Inflammatory macrophage treated with lipopolysaccharide for 1 hour (primary cell): ENCODE measurements around the gene ROBO1.

Experiments used
- DNase-seq, 2 donors: peaks; one replicate each; pipeline ENCODE4 v3.0.0-alpha.2; 2020 to 2022

Gene ROBO1

DNA sequence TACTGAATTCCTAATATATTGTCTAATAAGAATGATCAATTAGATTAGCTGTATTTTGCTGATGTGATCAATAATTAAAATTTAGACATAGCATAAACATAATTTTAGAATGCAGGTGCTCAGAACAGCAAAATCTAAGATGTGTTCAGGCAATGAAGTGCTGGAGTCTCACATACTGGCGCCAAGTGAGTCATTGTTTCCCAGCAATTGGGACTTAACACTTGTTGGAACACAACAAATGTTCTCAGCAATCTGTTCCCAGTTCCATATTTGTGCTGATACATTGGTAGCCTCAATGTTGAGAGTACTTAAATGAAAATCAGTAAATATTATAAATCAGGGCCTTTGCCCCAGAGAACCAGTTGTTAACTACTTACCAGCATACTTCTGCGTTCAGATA, 619.0 kb downstream of the ROBO1 start:
- DNase-seq: no peak

DNA sequence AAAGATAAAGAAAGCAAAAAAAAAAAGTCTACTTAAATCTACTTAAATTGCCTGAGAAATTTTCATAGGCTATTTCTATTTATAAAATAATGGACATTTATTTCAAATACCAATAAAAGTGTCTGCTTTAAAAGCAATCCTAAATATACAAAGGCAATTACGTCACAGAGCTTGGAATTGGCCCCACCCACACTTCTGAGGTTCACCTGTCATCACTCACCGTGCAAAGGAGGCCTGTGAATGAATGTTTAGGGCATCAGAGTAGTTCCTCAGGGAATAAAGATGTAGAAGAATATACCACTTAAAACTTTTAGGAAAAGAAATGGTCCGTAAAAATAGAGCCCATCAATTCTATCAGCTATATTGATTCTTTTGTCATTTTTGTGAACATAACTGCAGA, 621.8 kb downstream of the ROBO1 start:
- DNase-seq: no peak

DNA sequence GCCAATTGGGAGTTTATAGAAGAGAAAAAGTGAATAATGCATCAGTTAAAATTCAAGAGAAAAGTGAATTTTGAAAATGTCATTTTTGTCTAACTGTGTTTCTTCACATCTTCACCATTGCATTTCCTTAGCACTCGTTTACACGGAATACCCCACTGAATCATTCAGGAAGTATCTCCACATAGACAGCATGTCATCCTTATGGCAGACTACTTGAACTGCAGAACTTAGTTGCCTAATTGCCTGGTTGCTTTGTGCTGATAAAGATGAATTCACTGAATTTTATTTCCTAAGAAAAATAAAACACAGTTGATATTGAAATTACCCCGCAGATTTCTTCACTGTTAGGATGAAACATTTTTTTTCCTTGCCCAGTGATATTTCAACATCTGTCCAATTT, 627.1 kb downstream of the ROBO1 start:
- no peak for DNase-seq

DNA sequence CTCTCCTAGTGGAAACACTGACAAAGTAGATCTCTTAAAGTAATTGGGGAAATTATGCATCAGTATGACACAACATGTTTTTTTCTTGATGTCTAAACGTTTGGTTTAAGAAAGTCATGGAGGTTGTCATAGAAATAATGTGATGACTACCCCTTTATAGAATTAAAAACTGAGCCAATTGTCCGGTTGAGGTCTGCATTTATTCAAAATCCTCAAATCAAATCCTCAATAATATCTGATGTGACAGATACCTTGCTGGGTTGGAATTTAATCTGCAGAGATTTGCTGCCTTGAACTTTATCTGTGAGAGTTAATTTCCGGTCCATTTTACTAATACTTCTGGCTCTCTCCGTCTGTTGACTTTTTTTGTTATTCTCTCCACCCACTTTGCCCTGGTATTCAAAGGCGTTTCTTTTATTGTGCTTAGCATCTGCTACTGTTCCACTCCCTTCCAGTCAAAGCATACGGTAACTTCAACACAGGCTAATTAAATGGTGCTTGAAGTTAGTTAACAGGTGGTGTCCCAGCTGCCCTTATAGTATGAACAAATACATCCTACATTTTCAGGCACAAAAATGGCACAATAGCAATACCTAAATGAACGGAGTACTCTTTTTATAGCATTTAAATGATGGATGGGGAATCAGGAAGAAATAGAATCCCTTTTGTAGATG, 628.3 kb downstream of the ROBO1 start:
- no peak for DNase-seq

DNA sequence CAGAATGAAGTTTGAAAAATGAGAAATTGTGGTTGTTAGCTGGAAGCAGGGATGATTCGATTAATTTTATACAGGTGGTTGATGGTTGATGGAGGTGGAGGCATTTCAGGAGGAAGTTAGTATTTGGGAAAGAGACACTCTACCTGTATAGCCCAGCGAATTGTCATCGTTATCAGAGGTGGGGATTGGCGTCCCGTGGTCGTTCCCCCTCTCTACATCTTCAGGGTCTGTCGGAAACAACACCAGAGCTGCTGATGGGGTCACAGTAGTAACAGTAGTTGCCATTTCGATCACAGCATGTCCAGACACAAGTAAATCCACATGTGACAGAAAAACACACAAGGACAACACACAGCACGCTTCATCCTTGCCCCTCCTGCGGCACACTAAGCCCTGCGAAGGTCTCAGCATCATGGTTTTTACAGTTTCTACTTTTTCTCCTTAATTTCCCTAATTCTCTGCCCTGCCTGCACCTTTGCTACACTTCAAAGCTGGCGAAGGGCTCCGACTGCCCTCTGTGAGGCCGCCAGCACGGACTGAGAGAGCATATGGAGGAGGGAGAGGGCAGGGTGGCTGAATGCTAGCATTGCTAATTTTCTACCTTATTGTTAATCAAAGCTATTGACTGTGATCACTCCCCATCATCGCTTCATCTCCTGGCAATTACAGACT, 642.3 kb downstream of the ROBO1 start:
- no peak for DNase-seq

DNA sequence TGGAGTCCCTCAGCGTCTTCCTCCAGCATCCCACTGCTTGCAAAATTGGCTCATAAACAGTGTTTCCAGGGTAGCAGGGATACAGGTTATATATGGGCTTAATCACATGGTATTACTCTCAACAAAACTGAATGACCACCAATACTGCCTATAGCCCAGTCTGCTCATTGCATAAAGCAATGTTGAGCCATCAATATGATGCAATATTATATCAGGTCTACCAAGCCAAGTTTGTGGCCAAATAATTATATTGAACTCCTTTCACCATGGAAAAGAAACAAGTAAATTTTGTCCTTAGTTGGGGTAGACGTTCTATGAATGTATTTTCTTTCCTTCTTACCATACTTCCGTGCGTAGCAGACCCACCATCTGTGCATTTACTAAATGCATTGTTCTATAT, 652.3 kb downstream of the ROBO1 start:
- no peak for DNase-seq

DNA sequence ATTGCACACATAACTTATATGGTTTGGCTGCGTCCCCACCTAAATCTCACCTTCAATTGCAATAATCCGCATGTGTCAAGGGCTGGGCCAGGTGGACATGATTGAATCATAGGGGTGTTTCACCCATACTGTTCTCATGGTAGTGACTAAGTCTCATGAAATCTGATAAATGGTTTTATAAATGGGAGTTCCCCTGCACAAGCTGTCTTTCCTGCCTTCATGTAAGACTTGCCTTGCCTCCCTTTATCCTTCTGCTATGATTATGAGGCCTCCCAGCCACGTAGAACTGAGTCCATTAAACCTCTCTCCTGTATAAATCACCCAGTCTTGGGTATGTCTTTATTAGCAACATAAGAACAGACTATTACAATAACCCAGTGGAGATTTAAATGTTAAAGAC, 653.9 kb downstream of the ROBO1 start:
- no peak for DNase-seq

DNA sequence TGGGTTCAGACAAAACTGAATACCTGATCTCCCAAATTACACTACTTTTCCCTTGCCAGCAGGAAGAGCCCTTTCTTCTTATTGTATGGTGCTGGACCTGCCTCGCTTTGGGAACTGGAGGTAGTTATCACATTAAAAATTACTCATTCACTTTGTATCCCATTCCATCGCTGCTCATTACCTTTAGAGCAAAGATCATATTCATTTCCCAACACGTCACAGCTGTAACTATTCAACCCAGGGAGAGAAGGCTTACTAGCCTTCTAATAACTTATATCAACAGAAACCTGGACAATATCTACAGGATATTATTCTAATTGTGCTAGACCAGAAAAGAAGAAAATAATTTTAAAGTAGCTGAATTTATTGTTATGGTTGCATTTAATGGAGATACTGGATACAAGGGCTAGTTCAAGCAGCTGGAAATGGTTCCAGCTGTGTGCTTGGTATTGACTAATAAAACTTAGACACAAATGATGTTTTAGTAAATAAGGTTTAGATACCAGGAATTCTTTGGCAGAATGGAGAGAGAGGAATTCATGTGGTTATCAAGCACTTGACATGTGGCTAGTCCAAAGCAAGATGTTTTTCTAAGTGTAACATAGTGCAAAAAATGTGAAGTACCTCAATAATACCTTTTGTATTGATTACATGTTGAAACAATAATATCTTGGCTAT, 656.3 kb downstream of the ROBO1 start:
- DNase-seq: no peak

DNA sequence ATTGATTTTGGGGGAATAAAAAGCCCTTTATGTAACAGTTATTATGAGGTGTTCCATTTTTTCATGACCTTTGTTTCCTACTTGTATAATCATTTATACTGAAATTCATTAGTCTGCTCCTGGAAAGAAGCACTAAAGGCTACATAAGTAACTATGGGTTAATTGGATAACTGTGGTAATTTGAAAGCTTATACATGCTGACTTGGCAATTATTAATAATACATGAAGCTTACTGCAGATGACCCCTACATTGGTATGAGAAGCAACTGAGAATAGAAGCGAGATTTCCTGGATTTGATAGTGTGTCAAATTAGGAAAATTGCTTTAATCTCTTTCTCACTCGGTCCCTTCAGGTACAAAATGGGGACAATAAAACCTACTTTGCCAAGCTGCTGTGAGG, 658.0 kb downstream of the ROBO1 start:
- no peak for DNase-seq

DNA sequence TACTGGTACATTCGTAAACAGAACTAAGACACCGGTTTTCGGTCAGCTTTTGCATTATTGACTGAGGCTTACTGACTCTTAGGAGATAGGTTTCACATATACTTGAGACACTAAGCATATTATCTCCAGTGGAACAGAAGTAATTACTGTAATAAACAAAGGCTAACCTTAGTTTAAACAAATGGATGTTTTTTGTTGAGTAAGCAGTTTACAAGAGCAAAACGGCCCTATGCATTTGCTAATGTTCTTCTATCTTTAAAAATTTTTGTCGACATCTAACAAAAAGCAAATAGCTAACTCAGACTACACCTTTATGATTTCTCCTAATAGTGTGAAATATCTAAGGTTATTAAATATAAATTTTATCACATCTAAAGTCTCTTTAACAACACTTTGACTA, 664.5 kb downstream of the ROBO1 start:
- no peak for DNase-seq

DNA sequence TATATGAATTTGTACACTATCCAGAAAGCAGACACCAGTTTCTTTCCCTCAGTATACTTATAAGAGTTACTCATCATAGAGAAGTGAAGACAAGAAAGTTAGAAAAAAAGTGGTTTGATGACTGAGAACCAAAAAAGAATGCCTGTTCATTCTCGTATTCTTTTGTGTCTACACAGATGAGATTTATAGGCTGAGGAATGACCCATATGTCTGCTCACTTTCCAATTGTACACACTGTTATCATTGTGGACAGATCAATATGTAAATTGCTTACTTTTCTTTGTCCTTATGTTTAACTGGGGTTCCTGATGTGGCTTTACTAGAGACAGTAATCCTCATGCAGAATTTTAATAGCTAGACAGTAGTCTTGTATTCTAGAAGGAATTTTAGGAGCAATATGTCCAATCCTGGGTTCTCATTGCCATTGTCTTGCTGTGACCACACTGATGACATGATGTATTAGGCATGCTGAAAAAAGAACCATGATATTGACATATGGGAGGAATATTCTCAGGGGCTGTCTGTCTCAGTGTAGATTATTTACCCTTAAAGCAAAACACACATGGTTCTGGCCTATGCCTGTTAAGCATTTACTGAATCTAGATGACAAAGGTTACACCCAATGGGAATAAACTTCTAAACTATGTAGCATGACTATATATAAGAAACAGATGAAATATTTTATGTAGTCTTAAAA, 669.7 kb downstream of the ROBO1 start:
- DNase-seq: no peak

DNA sequence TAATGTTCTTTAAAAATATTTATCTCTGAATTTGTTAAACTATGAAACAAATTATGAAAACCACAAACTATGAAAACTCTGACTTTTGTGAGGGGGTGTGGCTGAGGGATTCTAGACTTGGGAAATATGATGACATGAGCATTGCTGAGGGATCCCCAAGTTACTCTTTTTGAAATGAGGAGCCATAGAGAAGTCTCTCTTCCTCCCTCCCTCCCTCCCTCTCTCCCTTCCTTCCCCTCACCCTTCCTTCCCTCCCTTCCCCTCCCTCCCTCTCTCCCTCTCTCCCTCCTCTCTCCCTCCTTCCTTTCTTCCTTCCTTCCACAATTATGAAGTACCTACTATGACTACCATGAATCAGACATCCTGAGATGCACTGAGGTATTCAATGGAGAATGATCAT, 673.1 kb downstream of the ROBO1 start:
- DNase-seq: no peak

DNA sequence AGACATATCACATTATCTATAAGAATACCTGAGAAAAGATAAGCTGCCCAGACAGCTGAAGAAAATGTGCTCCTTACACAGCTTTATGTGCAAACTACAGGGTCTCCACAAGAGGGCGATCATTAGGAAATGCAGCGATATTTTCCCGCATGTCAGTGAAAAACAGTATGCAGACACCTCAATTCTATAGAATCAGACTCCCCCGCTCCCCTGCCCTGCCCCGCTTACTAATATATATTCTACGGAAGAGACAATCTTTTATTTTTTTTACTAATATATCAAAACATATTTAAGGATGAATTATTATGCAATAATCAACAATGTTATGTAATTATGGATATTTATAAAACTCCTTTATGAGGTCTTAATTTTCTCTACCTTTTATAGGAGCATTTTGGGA, 681.3 kb downstream of the ROBO1 start:
- DNase-seq: peak; percentile 17 to 65

DNA sequence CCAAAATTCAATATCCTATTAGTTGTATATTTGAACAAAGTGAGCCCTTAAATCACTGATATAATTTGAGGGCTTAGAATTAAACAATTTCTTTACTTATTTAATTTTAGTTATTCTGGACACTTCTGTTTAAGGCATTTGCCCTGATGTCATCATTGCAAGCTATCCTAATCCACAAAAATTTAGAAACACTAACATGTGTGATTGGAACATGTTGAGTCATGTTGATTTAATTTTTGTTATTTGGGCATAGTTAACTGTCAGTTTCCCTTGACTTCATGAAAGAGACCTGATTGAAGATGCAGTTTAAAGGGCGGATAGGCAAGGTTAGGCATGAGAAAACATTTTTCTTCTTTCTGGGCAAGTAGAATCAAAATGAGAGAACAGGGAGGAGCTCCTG, 682.6 kb downstream of the ROBO1 start:
- DNase-seq: no peak

DNA sequence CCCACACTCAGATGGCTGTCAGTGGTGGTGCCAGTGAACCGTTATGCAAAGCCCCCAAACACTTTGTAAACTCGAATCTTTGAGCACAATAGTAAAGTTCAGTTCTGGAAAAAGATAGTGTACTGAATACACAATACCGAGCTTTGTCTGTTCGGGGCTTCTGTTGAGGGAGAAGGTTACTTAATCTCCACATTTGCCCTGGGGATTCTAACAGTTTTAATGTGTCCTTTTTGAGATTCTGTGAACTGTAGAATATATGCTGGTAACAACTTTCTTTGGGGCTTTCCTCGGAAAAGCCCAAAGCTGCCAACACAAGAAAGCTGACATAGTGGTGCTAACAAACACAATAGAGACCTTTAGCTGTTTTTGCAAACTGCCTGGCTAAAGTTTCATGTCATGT, 686.5 kb downstream of the ROBO1 start:
- no peak for DNase-seq

DNA sequence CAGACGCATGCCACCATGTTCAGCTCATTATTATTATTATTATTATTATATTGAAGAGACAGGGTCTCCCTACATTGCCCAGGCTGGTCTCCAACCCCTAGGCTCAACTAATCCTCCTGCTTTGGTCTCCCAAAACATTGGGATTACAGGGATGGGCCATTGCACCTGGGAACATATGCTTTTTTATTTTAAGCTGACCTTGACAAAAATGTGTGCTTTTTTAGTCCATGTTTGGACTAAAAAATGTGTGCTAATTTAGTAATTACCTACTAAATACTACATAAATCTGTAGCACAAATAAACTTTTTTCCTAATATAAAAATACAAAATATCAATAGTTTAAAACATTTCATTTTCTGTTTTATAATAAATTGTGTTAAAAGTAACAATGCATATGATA, 693.2 kb downstream of the ROBO1 start:
- DNase-seq: no peak

DNA sequence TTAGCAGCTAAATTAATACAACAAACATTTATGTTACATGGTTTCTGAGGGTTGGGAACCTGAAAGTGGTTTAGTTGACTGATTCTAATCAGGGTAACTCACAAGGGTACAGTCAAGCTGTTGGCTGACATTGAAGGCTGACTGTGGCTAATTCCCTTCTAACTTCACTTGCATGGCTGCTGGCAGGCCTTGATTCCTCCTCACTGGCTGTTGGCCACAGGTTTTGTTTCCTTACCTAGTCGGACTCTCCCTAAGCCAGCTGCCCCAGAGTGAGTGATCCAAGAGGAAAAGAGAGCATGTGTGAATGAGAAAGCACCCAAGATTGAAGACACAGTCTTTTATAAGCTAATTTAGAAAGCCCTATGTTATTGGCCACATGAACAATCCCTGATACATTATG, 700.1 kb downstream of the ROBO1 start:
- DNase-seq: no peak

DNA sequence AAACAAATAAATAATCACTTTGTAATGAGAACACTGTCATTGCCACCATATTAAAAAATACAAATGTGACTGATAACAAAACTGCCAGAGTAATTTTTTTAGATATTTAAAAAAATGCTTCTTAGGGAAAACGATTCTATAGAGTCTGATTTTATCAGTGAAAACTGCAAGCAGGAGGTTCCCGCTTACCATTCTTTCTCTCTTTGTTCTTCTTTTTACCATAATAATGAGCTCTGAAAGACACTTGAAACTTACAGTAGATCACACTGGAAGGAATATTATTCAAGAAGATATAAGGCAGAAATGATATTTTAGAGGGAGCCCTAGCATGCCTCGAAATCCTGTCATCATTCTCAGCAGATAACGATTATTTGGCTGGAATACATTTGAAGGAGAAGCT, 701.3 kb downstream of the ROBO1 start:
- DNase-seq: no peak

DNA sequence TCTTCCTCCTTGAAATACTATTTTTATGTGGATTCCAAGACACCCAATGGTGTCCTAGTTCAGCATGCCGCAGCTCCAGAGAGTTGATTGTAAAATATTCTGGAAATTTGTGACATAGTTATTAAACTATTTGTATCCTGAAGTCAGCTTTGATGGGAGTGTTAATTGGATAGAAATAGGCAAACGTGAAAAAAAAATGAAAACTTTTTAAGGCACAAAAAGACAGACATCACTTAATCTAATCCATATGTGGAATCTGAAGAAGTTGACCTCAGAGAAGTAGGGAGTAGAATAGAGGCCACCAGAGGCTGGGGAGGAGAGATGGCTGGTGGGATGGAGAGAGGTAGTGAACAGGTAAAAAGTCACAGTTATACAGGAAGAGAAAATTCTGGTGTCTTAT, 704.2 kb downstream of the ROBO1 start:
- DNase-seq: no peak

DNA sequence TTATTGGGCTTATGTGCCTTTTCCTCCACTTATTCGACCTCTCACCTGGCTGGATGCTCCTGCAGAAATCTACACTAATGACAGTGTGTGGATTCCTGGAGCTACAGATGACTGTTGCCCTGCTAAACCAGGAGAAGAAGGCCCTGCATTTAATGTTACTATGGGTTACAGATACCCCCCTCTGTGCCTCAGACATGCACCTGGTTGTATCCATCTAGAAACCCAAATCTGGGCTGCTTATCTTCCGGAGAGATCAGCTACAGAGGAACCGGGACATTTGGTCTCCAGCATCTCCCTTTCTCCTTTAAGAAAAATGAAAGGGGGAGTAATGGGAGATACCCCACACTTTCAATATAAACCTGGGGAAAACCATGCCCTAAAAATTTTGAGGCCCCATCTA, 710.0 kb downstream of the ROBO1 start:
- DNase-seq: no peak

DNA sequence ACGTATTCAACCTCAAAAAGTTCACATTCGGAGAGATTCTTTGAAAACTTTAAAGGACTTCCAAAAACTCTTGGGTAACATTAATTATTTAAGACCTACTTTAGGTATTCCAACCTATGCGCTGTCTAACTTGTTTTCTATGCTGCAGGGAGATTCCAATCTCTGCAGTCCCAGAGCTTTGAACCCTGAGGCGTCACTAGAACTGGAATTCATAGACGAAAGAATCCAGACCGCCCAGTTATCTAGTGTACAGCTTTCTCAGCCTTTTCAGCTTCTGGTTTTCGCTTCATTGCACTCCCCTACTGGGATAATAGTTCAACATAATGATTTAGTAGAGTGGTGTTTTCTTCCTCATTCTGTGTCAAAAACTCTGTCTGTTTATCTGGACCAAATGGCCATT, 711.3 kb downstream of the ROBO1 start:
- DNase-seq: no peak

DNA sequence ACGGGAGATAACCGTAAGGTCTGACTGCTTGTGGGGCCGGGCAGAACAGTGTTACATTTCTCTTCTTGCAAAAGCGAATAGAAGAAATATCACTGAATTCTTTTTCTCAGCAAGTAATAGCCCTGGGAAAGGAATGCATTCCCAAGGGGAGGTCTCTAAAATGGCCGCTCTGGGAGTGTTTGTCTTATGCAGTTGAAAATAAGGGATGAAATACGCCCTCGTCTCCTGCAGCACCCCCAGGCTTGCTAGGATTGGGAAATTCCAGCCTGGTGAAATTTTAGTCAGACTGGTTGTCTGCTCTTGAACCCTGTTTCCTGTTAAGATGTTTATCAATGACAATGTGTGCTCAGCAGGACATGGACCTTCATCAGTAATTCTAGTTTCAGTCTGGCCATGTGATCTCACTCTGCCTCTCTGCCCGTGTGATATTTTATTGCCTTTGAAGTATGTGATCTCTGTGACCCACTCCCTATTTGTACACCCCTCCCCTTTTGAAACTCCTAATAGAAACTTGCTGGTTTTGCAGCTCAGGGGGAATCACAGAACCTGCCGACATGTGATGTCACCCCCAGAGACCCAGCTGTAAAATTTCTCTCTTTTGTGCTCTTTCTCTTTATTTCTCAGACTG, 715.6 kb downstream of the ROBO1 start:
- no peak for DNase-seq

DNA sequence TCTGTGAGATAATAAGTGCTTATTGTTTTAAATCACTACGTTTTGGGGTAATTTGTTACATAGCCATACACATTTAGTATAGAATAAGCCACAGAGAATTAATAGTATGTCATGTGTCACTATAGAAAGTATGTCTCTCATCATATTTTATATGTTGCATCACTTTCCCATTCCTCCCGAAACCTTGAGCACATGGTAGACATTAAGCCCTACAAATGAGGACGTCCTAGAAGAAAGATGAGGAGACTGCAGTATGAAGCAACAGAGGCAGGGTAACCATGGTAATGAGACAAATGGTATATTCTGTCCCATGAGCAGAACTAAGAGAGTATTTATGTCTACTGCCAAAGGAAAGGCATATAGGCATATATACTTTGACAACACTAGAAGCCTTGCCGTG, 720.2 kb downstream of the ROBO1 start:
- DNase-seq: no peak
